ENCODE data around the gene KRTAP13-2. TPM values are rescaled to one million over a fixed set of nuclear protein-coding genes. Genes with fewer than 3 reads are reported as not detected.

The KRTAP13-2 gene
- total RNA-seq, 1 experiment from 2014 or later, result not detected

DNA sequence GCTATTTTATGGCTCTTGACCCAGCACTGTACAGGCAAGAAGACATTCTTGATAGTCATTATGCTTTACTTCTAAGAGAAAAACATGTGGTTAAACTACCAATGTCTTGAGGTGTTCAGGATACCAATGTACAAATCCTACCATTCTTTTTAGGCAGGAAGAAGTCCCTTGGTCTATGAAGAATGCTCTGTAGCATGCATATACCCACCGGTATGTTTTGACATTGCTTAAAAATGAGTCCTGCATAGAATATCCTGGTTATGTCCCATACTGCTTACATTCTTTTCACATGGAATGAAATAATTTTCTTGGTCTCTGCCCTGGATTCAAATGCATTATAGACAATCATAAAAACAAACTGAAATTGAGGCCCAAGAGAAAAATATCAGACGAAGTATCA is 39.4 kb downstream of the KRTAP13-2 start:
- 0 out of 2 replicates have a peak, but pooled peaks cover 4% of the 10 kb centered on the region for H3K4me1 Mint-ChIP-seq
- no peaks in the 10 kb centered on the region for H3K27me3 Mint-ChIP-seq (ENCODE audit: low read depth)
- H3K4me3 Mint-ChIP-seq, result no peak overlapping the region
- no peaks in the 10 kb centered on the region for H3K9me3 Mint-ChIP-seq
- ChIA-PET CTCF (no interaction called here), POLR2A (no interaction called here)
- H3K27ac Mint-ChIP-seq, result no peak overlapping the region
- TF ChIP-seq, protein P1, sequence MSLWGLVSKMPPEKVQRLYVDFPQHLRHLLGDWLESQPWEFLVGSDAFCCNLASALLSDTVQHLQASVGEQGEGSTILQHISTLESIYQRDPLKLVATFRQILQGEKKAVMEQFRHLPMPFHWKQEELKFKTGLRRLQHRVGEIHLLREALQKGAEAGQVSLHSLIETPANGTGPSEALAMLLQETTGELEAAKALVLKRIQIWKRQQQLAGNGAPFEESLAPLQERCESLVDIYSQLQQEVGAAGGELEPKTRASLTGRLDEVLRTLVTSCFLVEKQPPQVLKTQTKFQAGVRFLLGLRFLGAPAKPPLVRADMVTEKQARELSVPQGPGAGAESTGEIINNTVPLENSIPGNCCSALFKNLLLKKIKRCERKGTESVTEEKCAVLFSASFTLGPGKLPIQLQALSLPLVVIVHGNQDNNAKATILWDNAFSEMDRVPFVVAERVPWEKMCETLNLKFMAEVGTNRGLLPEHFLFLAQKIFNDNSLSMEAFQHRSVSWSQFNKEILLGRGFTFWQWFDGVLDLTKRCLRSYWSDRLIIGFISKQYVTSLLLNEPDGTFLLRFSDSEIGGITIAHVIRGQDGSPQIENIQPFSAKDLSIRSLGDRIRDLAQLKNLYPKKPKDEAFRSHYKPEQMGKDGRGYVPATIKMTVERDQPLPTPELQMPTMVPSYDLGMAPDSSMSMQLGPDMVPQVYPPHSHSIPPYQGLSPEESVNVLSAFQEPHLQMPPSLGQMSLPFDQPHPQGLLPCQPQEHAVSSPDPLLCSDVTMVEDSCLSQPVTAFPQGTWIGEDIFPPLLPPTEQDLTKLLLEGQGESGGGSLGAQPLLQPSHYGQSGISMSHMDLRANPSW (CRISPR knock-in tag; conservative IDR thresholded peaks at IDR 0.05; ENCODE audit: low read depth), result no peak
- TF ChIP-seq, protein P2, sequence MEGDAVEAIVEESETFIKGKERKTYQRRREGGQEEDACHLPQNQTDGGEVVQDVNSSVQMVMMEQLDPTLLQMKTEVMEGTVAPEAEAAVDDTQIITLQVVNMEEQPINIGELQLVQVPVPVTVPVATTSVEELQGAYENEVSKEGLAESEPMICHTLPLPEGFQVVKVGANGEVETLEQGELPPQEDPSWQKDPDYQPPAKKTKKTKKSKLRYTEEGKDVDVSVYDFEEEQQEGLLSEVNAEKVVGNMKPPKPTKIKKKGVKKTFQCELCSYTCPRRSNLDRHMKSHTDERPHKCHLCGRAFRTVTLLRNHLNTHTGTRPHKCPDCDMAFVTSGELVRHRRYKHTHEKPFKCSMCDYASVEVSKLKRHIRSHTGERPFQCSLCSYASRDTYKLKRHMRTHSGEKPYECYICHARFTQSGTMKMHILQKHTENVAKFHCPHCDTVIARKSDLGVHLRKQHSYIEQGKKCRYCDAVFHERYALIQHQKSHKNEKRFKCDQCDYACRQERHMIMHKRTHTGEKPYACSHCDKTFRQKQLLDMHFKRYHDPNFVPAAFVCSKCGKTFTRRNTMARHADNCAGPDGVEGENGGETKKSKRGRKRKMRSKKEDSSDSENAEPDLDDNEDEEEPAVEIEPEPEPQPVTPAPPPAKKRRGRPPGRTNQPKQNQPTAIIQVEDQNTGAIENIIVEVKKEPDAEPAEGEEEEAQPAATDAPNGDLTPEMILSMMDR (IDR thresholded peaks at IDR 0.05), result no peak
- TF ChIP-seq ZNF423 (CRISPR knock-in tag; IDR thresholded peaks at IDR 0.05) (no peak), TEAD4 (CRISPR knock-in tag; IDR thresholded peaks at IDR 0.05) (no peak), NR1H2 (CRISPR knock-in tag; IDR thresholded peaks at IDR 0.05) (no peak), NFATC4 (CRISPR knock-in tag; IDR thresholded peaks at IDR 0.05) (no peak), TCF7 (CRISPR knock-in tag; IDR thresholded peaks at IDR 0.05; ENCODE audit: low read depth) (no peak)
- TF ChIP-seq, protein P3, sequence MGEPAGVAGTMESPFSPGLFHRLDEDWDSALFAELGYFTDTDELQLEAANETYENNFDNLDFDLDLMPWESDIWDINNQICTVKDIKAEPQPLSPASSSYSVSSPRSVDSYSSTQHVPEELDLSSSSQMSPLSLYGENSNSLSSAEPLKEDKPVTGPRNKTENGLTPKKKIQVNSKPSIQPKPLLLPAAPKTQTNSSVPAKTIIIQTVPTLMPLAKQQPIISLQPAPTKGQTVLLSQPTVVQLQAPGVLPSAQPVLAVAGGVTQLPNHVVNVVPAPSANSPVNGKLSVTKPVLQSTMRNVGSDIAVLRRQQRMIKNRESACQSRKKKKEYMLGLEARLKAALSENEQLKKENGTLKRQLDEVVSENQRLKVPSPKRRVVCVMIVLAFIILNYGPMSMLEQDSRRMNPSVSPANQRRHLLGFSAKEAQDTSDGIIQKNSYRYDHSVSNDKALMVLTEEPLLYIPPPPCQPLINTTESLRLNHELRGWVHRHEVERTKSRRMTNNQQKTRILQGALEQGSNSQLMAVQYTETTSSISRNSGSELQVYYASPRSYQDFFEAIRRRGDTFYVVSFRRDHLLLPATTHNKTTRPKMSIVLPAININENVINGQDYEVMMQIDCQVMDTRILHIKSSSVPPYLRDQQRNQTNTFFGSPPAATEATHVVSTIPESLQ (CRISPR knock-in tag; IDR thresholded peaks at IDR 0.05), result no peak
- ATAC-seq (no peak), DNase-seq (ENCODE audit: low spot score) (no peak)
- H3K36me3 Mint-ChIP-seq, result no peaks in the 10 kb centered on the region

DNA sequence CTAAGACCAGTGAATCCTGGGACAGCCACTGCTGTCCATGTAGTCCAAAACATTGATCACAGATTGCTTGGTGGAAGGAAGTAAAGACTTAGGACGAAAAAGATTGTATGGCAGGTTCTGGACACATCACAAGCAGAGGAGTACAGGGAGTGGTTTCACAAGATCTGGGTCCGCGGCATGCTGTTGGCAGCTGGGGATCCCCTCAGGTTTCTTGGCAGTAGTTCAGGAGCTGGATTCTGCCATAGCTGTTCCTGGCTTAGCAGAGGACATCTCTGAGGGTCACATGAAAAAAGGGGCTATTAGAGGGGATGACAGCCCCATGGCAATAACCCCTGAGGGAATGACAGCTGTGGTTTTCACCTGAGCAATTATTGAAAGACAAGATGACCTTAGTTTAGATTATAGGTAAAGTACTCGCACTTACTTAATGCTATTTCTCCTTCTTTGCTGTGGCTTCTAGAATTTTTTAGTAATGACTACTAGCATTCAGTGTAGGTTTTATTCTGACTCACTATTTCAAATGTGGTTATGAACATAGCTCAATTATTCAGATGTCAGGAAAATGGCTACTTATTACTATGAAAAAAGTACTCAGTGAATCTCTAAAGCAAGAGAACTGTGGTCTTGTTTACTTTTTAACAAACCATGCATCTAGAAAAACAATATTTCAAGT is 42.7 kb downstream of the KRTAP13-2 start:
- H3K4me3 Mint-ChIP-seq, result no peak overlapping the region
- CTCF ChIA-PET, result interaction anchor here (1.1 to 1.3 kb wide), 2 partner anchors 61 to 104 kb away, joined by 3 read pairs; no protein-coding TSS in a partner anchor
- no peak for ATAC-seq
- TF ChIP-seq FOXP1 (CRISPR knock-in tag; IDR thresholded peaks at IDR 0.05; ENCODE audit: borderline replicate concordance) (no peak), ATF1 (CRISPR knock-in tag; IDR thresholded peaks at IDR 0.05) (no peak), TP53 (CRISPR knock-in tag; IDR thresholded peaks at IDR 0.05) (no peak), GTF2I (CRISPR knock-in tag; conservative IDR thresholded peaks at IDR 0.05) (no peak), PRRX2 (CRISPR knock-in tag; IDR thresholded peaks at IDR 0.05) (no peak)
- TF ChIP-seq, protein P4, sequence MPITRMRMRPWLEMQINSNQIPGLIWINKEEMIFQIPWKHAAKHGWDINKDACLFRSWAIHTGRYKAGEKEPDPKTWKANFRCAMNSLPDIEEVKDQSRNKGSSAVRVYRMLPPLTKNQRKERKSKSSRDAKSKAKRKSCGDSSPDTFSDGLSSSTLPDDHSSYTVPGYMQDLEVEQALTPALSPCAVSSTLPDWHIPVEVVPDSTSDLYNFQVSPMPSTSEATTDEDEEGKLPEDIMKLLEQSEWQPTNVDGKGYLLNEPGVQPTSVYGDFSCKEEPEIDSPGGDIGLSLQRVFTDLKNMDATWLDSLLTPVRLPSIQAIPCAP (CRISPR knock-in tag; IDR thresholded peaks at IDR 0.05), result no peak
- TF ChIP-seq, protein P5, sequence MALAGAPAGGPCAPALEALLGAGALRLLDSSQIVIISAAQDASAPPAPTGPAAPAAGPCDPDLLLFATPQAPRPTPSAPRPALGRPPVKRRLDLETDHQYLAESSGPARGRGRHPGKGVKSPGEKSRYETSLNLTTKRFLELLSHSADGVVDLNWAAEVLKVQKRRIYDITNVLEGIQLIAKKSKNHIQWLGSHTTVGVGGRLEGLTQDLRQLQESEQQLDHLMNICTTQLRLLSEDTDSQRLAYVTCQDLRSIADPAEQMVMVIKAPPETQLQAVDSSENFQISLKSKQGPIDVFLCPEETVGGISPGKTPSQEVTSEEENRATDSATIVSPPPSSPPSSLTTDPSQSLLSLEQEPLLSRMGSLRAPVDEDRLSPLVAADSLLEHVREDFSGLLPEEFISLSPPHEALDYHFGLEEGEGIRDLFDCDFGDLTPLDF (CRISPR knock-in tag; IDR thresholded peaks at IDR 0.05), result no peak
- TF ChIP-seq, protein P6, sequence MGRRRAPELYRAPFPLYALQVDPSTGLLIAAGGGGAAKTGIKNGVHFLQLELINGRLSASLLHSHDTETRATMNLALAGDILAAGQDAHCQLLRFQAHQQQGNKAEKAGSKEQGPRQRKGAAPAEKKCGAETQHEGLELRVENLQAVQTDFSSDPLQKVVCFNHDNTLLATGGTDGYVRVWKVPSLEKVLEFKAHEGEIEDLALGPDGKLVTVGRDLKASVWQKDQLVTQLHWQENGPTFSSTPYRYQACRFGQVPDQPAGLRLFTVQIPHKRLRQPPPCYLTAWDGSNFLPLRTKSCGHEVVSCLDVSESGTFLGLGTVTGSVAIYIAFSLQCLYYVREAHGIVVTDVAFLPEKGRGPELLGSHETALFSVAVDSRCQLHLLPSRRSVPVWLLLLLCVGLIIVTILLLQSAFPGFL (CRISPR knock-in tag; IDR thresholded peaks at IDR 0.05; ENCODE audit: borderline replicate concordance), result no peak
- TF ChIP-seq, protein P7, sequence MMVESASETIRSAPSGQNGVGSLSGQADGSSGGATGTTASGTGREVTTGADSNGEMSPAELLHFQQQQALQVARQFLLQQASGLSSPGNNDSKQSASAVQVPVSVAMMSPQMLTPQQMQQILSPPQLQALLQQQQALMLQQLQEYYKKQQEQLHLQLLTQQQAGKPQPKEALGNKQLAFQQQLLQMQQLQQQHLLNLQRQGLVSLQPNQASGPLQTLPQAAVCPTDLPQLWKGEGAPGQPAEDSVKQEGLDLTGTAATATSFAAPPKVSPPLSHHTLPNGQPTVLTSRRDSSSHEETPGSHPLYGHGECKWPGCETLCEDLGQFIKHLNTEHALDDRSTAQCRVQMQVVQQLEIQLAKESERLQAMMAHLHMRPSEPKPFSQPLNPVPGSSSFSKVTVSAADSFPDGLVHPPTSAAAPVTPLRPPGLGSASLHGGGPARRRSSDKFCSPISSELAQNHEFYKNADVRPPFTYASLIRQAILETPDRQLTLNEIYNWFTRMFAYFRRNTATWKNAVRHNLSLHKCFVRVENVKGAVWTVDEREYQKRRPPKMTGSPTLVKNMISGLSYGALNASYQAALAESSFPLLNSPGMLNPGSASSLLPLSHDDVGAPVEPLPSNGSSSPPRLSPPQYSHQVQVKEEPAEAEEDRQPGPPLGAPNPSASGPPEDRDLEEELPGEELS (CRISPR knock-in tag; IDR thresholded peaks at IDR 0.05), result no peak
- TF ChIP-seq, protein P8, sequence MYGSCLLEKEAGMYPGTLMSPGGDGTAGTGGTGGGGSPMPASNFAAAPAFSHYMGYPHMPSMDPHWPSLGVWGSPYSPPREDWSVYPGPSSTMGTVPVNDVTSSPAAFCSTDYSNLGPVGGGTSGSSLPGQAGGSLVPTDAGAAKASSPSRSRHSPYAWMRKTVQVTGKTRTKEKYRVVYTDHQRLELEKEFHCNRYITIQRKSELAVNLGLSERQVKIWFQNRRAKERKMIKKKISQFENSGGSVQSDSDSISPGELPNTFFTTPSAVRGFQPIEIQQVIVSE (CRISPR knock-in tag; IDR thresholded peaks at IDR 0.05; ENCODE audit: borderline replicate concordance), result no peak
- TF ChIP-seq, protein P9, sequence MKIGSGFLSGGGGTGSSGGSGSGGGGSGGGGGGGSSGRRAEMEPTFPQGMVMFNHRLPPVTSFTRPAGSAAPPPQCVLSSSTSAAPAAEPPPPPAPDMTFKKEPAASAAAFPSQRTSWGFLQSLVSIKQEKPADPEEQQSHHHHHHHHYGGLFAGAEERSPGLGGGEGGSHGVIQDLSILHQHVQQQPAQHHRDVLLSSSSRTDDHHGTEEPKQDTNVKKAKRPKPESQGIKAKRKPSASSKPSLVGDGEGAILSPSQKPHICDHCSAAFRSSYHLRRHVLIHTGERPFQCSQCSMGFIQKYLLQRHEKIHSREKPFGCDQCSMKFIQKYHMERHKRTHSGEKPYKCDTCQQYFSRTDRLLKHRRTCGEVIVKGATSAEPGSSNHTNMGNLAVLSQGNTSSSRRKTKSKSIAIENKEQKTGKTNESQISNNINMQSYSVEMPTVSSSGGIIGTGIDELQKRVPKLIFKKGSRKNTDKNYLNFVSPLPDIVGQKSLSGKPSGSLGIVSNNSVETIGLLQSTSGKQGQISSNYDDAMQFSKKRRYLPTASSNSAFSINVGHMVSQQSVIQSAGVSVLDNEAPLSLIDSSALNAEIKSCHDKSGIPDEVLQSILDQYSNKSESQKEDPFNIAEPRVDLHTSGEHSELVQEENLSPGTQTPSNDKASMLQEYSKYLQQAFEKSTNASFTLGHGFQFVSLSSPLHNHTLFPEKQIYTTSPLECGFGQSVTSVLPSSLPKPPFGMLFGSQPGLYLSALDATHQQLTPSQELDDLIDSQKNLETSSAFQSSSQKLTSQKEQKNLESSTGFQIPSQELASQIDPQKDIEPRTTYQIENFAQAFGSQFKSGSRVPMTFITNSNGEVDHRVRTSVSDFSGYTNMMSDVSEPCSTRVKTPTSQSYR (CRISPR knock-in tag; IDR thresholded peaks at IDR 0.05), result no peak

More for the DNA sequence above, 42.7 kb downstream of the KRTAP13-2 start:
- peaks cover 3% of the 10 kb centered on the region; the same call in 1 of the 2 replicates for H3K36me3 Mint-ChIP-seq
- no peak for DNase-seq (ENCODE audit: low spot score)
- H3K9me3 Mint-ChIP-seq, result peaks cover 31% of the 10 kb centered on the region
- POLR2A ChIA-PET, result no interaction called here
- H3K27me3 Mint-ChIP-seq (ENCODE audit: low read depth), result no peaks in the 10 kb centered on the region
- 0 out of 2 replicates have a peak, but pooled peaks cover 4% of the 10 kb centered on the region for H3K4me1 Mint-ChIP-seq
- H3K27ac Mint-ChIP-seq, result no peak overlapping the region

Data from WTC11 (cell line).